H1 (cell line): ENCODE results near the gene MCEMP1. TPM values are rescaled to one million over a fixed set of nuclear protein-coding genes. Genes with fewer than 3 reads are reported as not detected.

Experiments
- CTCF ChIA-PET: fragments of 300-600 bp; sonication (Branson Sonifier 250); formaldehyde crosslinking; loops from one replicate; lab custom pipeline; 2021; ENCODE audit not compliant: partially characterized antibody; lab: Charles Lee
- POLR2A ChIA-PET: fragments of 300-600 bp; sonication (Branson Sonifier 250); formaldehyde crosslinking; loops from one replicate; lab custom pipeline; 2021; ENCODE audit warnings: inconsistent platforms; ENCODE audit not compliant: partially characterized antibody; lab: Charles Lee
- DNase-seq, 2 experiments: peaks; one replicate each; pipeline versions ENCODE4 v3.0.0 to v3.0.0-alpha.2; 2010 to 2022; ENCODE audit warnings: low spot score in 2 of 2, low read depth in 1 of 2, mixed read lengths in 1 of 2
- FAIRE-seq: peaks from 2 replicates; lab custom pipeline; 2011; peaks lifted over from hg19 to GRCh38; lab: Jason Lieb, UNC
- H2AFZ ChIP-seq: 2 replicates; pipeline ENCODE4 v1.8.1; 2012; ENCODE audit warnings: low read length, inconsistent platforms
- H2AK5ac ChIP-seq: 2 replicates; pipeline ENCODE4 v1.6.1; 2013; ENCODE audit warnings: low read depth, low read length
- H2BK120ac ChIP-seq: replicated peaks from 2 replicates; pipeline ENCODE3; 2013; ENCODE audit warnings: low read depth, low read length, inconsistent platforms
- H2BK12ac ChIP-seq: 2 replicates; pipeline ENCODE4 v1.6.1; 2013; ENCODE audit warnings: low read depth, low read length
- H2BK15ac ChIP-seq: 2 replicates; pipeline ENCODE4 v1.6.1; 2013; ENCODE audit warnings: low read length
- H2BK20ac ChIP-seq: 2 replicates; pipeline ENCODE4 v1.6.1; 2013; ENCODE audit warnings: low read length
- H2BK5ac ChIP-seq: 2 replicates; pipeline ENCODE4 v1.6.1; 2013; ENCODE audit warnings: low read depth, low read length
- H3K14ac ChIP-seq: 2 replicates; pipeline ENCODE4 v1.6.1; 2013; ENCODE audit warnings: inconsistent platforms; ENCODE audit not compliant: insufficient read length
- H3K18ac ChIP-seq: 2 replicates; pipeline ENCODE4 v1.6.1; 2013; ENCODE audit warnings: low read length; ENCODE audit errors: extremely low read depth
- H3K23ac ChIP-seq: 2 replicates; pipeline ENCODE4 v1.6.1; 2013; ENCODE audit warnings: inconsistent platforms; ENCODE audit not compliant: insufficient read length
- H3K23me2 ChIP-seq: 2 replicates; pipeline ENCODE4 v1.6.1; 2013; ENCODE audit warnings: low read depth, low read length
- H3K27ac ChIP-seq: 2 replicates; pipeline ENCODE4 v1.6.1; 2011; ENCODE audit warnings: low read depth, low read length, inconsistent platforms
- H3K27me3 ChIP-seq, 4 experiments: replicated peaks in 1 of 4; 1 replicate in 1 of 4; 2 replicates in 3 of 4; pipeline versions ENCODE4 v1.6.1 to v1.8.1; 2011 to 2013; ENCODE audit warnings: low read length in 3 of 4, mild to moderate bottlenecking in 3 of 4, inconsistent platforms in 2 of 4, mixed read lengths in 2 of 4, moderate library complexity in 1 of 4; ENCODE audit not compliant: control insufficient read depth in 3 of 4, insufficient read depth in 3 of 4; ENCODE audit errors: extremely low read depth in 1 of 4
- H3K36me3 ChIP-seq, 4 experiments: 2 replicates each; pipeline versions ENCODE4 v1.6.1 to v1.8.1; 2011 to 2013; ENCODE audit warnings: mild to moderate bottlenecking in 4 of 4, low read length in 3 of 4, moderate library complexity in 2 of 4, control low read depth in 1 of 4, inconsistent platforms in 1 of 4; ENCODE audit not compliant: insufficient read depth in 4 of 4, control insufficient read depth in 2 of 4
- H3K4ac ChIP-seq: replicated peaks from 2 replicates; pipeline ENCODE3; 2013; ENCODE audit warnings: low read length, low read depth, mixed read lengths, inconsistent platforms; ENCODE audit not compliant: insufficient read length
- H3K4me1 ChIP-seq, 4 experiments: replicated peaks in 1 of 4; 1 replicate in 1 of 4; 2 replicates in 3 of 4; pipeline versions ENCODE4 v1.6.1 to v1.8.1; 2011 to 2013; ENCODE audit warnings: low read length in 3 of 4, inconsistent platforms in 2 of 4, mixed read lengths in 1 of 4; ENCODE audit not compliant: insufficient read depth in 4 of 4, control insufficient read depth in 3 of 4
- H3K4me2 ChIP-seq, 2 experiments: 2 replicates each; pipeline versions ENCODE4 v1.6.1 to v1.8.1; 2011 to 2013; ENCODE audit warnings: low read depth in 2 of 2, low read length in 2 of 2, control low read depth in 1 of 2, inconsistent platforms in 1 of 2, mild to moderate bottlenecking in 1 of 2; ENCODE audit not compliant: insufficient read depth in 1 of 2
- H3K4me3 ChIP-seq, 4 experiments: fragments of 200-600, 300-600 bp in 1 of 4; sonication (generic), shearing (Covaris generic), sonication (Bioruptor Twin) in 1 of 4; 2 replicates each; pipeline versions ENCODE4 v1.5.1 to v1.8.1; 2011 to 2016; ENCODE audit warnings: low read length in 4 of 4, low read depth in 3 of 4, control low read depth in 2 of 4, inconsistent platforms in 2 of 4, mild to moderate bottlenecking in 2 of 4, mixed read lengths in 1 of 4, moderate library complexity in 1 of 4; ENCODE audit not compliant: insufficient read depth in 2 of 4; ENCODE audit errors: extremely low read depth in 1 of 4
- H3K56ac ChIP-seq: replicated peaks from 2 replicates; pipeline ENCODE3; 2013; ENCODE audit warnings: low read depth, mild to moderate bottlenecking, mixed read lengths, low read length, inconsistent platforms; ENCODE audit not compliant: insufficient read length
- H3K79me1 ChIP-seq: 2 replicates; pipeline ENCODE4 v1.6.1; 2013; ENCODE audit warnings: low read depth, low read length, control low read depth
- H3K79me2 ChIP-seq, 2 experiments: 2 replicates each; pipeline versions ENCODE4 v1.6.1 to v1.8.1; 2012 to 2013; ENCODE audit warnings: low read length in 2 of 2, mild to moderate bottlenecking in 2 of 2, inconsistent platforms in 1 of 2; ENCODE audit not compliant: insufficient read depth in 2 of 2, control insufficient read depth in 1 of 2
- H3K9ac ChIP-seq, 4 experiments: replicated peaks in 1 of 4; 1 replicate in 1 of 4; 2 replicates in 3 of 4; pipeline versions ENCODE4 v1.6.1 to v1.8.1; 2011 to 2013; ENCODE audit warnings: low read depth in 3 of 4, low read length in 3 of 4, control low read depth in 2 of 4, mild to moderate bottlenecking in 2 of 4, moderate library complexity in 2 of 4, inconsistent platforms in 1 of 4; ENCODE audit errors: extremely low read depth in 1 of 4
- H3K9me3 ChIP-seq, 2 experiments: 2 replicates each; pipeline versions ENCODE4 v1.6.1 to v1.8.1; 2012 to 2013; ENCODE audit warnings: mild to moderate bottlenecking in 2 of 2, moderate library complexity in 2 of 2, control low read depth in 1 of 2, inconsistent platforms in 1 of 2, low read depth in 1 of 2, low read length in 1 of 2, mixed read lengths in 1 of 2; ENCODE audit not compliant: insufficient read depth in 2 of 2
- H4K20me1 ChIP-seq, 2 experiments: replicated peaks in 1 of 2; 2 replicates each; pipeline versions ENCODE3 to v1.8.1; 2011 to 2013; ENCODE audit warnings: inconsistent platforms in 2 of 2, low read length in 2 of 2, mild to moderate bottlenecking in 1 of 2; ENCODE audit not compliant: insufficient read depth in 2 of 2, control insufficient read depth in 1 of 2
- H4K5ac ChIP-seq: 2 replicates; pipeline ENCODE4 v1.6.1; 2013; ENCODE audit warnings: low read length, low read depth, mixed read lengths, inconsistent platforms; ENCODE audit not compliant: insufficient read length
- H4K8ac ChIP-seq: 2 replicates; pipeline ENCODE4 v1.8.0; 2013; ENCODE audit warnings: mild to moderate bottlenecking, moderate library complexity, low read length, inconsistent platforms; ENCODE audit not compliant: insufficient read depth; ENCODE audit errors: extremely low read depth
- H4K91ac ChIP-seq: replicated peaks from 2 replicates; pipeline ENCODE3; 2013; ENCODE audit warnings: low read length, mixed read lengths, inconsistent platforms; ENCODE audit not compliant: insufficient read length
- BCL11A ChIP-seq, 2 experiments: IDR thresholded peaks; one replicate each; pipeline ENCODE4 v1.6.1; 2011; ENCODE audit warnings: low read depth in 2 of 2, low read length in 2 of 2, mild to moderate bottlenecking in 2 of 2
- BRCA1 ChIP-seq: IDR thresholded peaks from 2 replicates; pipeline ENCODE4 v1.6.1; 2012; ENCODE audit warnings: low read depth, low read length, improper control_type of control experiment
- CBX5 ChIP-seq: fragments of 300-800, 300-1000 bp; sonication (generic); IDR thresholded peaks from 2 replicates; pipeline ENCODE4 v1.7.1; 2016; ENCODE audit warnings: antibody characterized with exemption, low read length, low read depth
- CREB1 ChIP-seq: IDR thresholded peaks from 2 replicates; pipeline ENCODE4 v1.6.1; 2012; ENCODE audit warnings: inconsistent platforms
- CTBP2 ChIP-seq: IDR thresholded peaks from 2 replicates; pipeline ENCODE4 v1.7.0; 2011; ENCODE audit warnings: borderline replicate concordance, mild to moderate bottlenecking, moderate library complexity, mixed read lengths, low read length; ENCODE audit not compliant: insufficient read depth, insufficient read length
- RBBP5 ChIP-seq: IDR thresholded peaks from 2 replicates; pipeline ENCODE4 v1.7.1; 2012; ENCODE audit warnings: low read depth, mild to moderate bottlenecking, inconsistent platforms, low read length, moderate library complexity, borderline replicate concordance
- RNF2 ChIP-seq: fragments of 200-900, 300-1000 bp; sonication (generic); IDR thresholded peaks from 2 replicates; pipeline ENCODE4 v1.7.1; 2016; ENCODE audit warnings: borderline replicate concordance, low read depth, mild to moderate bottlenecking, antibody characterized with exemption, low read length; ENCODE audit not compliant: poor library complexity, severe bottlenecking; ENCODE audit errors: missing control alignments
- SIRT6 ChIP-seq: IDR thresholded peaks from one replicate; pipeline ENCODE4 v1.7.1; 2012; ENCODE audit warnings: low read length, inconsistent platforms
- SUZ12 ChIP-seq: fragments of 200-600 bp; sonication (generic); IDR thresholded peaks from 2 replicates; pipeline ENCODE4 v1.6.1; 2012; ENCODE audit warnings: mild to moderate bottlenecking, inconsistent platforms, low read length, moderate library complexity, mixed read lengths
- TCF12 ChIP-seq: IDR thresholded peaks from 2 replicates; pipeline ENCODE4 v1.6.1; 2011; ENCODE audit warnings: low read depth, mild to moderate bottlenecking, low read length
- TEAD4 ChIP-seq: IDR thresholded peaks from 2 replicates; pipeline ENCODE4 v1.6.1; 2012; ENCODE audit warnings: low read depth, low read length, inconsistent platforms, mixed read lengths
- WGBS, 2 experiments: shearing (Covaris generic) in 1 of 2; methylation state at CpG; one replicate each; pipeline versions ENCODE4 v1.1.6 to v1.1.7; 2013 to 2015; ENCODE audit warnings: low lambda C conversion rate in 2 of 2, mixed read lengths in 2 of 2, inconsistent platforms in 1 of 2, low coverage in 1 of 2, missing lambda C conversion rate in 1 of 2; ENCODE audit not compliant: insufficient replicate concordance in 2 of 2, insufficient coverage in 1 of 2, insufficient read length in 1 of 2; ENCODE audit errors: extremely low coverage in 1 of 2, missing lambda C conversion rate in 1 of 2; 5-methylcytosine and 5-hydroxymethylcytosine counted together
- polyA plus RNA-seq, 7 experiments: library from polyadenylated mRNA; depleted of rRNA in 3 of 7; stranded (reverse) in 5 of 7; unstranded in 2 of 7; fragments of >200 nt in 5 of 7; fragments of 200-250 nt in 2 of 7; gene quantifications; 1 replicate in 5 of 7; 2 replicates in 1 of 7; 4 replicates in 1 of 7; pipeline versions ENCODE4 v1.2.1 to v1.2.3, GENCODE V29; 2011 to 2013; ENCODE audit warnings: missing spikeins in 2 of 7, mixed read lengths in 2 of 7
- total RNA-seq: library from RNA; stranded (reverse); fragmentation: NEBNext Ultra II Directional; extraction: Animal tissue kit (Norgen Biotek cat#: 25700); gene quantifications from 2 replicates; pipeline ENCODE4 v1.2.1, GENCODE V29; 2021

MCEMP1 gene
- total and polyA plus RNA-seq, 2 of the 8 experiments (the other 6 are each of a cell fraction or from before 2014, with no cell fraction given) = not detected

GRCh38 chr19:7638802-7639465, 38.0 kb upstream of the MCEMP1 start:
- DNase-seq (no peak), FAIRE-seq (no peak)
- H3K4me2 ChIP-seq = no peak overlapping the region
- POLR2A ChIA-PET = interaction anchor here (0.5 to 2.0 kb wide), 5 partner anchors 10 to 234 kb away, joined by 3 to 8 read pairs (median 4); partner anchors contain the start of genes PET100, TRAPPC5 and XAB2
- CTCF ChIA-PET = interaction anchor here (1.4 to 1.8 kb wide), 2 partner anchors 10 to 70 kb away, joined by 4 to 8 read pairs; partner anchors contain the start of genes PET100 and XAB2
- no peaks in the 10 kb centered on the region; a peak in 1 of 4 replicates for H3K9me3 ChIP-seq
- H2BK5ac ChIP-seq = no peak overlapping the region
- no peak overlapping the region for H3K23ac ChIP-seq
- no peak overlapping the region for H3K4me3 ChIP-seq
- no peak overlapping the region for H4K91ac ChIP-seq
- H3K18ac ChIP-seq = no peak overlapping the region
- H2BK15ac ChIP-seq = no peak overlapping the region
- no peak overlapping the region for H2BK20ac ChIP-seq
- no peak overlapping the region for H4K8ac ChIP-seq
- H2BK120ac ChIP-seq = no peak overlapping the region
- H3K79me1 ChIP-seq = no peaks in the 10 kb centered on the region; the same call in 1 of the 2 replicates
- no peak overlapping the region for H3K14ac ChIP-seq
- peaks cover 0 to 6% (median 0%) of the 10 kb centered on the region in 4 experiments; a peak in 2 of 8 replicates for H3K36me3 ChIP-seq
- no peak overlapping the region for H3K4ac ChIP-seq
- peaks cover 0 to 10% (median under 1%) of the 10 kb centered on the region in 4 experiments; a peak in 3 of 7 replicates for H3K4me1 ChIP-seq
- H3K27ac ChIP-seq = no peak overlapping the region
- H3K56ac ChIP-seq = no peak overlapping the region
- no peak overlapping the region for H2AFZ ChIP-seq
- peaks cover under 1 to 15% of the 10 kb centered on the region in 2 experiments for H4K20me1 ChIP-seq
- no peak overlapping the region for H4K5ac ChIP-seq
- H2BK12ac ChIP-seq = no peak overlapping the region
- WGBS, 2 experiments = 97% methylated on average over 12 of the region's 12 CpGs; no CpG with 5 or more reads in 1 of the 2 experiments
- H3K23me2 ChIP-seq = peaks cover 5% of the 10 kb centered on the region; the same call in 1 of the 2 replicates
- H3K9ac ChIP-seq = no peak overlapping the region
- H3K27me3 ChIP-seq = peaks cover 3 to 19% (median 16%) of the 10 kb centered on the region in 4 experiments
- H2AK5ac ChIP-seq = no peak overlapping the region
- peaks cover 0 to 3% of the 10 kb centered on the region in 2 experiments; a peak in 1 of 4 replicates for H3K79me2 ChIP-seq
- TF ChIP-seq BCL11A (IDR thresholded peaks at IDR 0.05; ENCODE audit: low read depth in 2 of 2, low read length in 2 of 2) (no peak), RNF2 (no peak), CBX5 (no peak), CREB1 (no peak), BRCA1 (no peak), RBBP5 (no peak), SUZ12 (no peak), CTBP2 (no peak), SIRT6 (no peak), TCF12 (no peak), TEAD4 (no peak)
